ENCODE measurements around the gene TMEM167B. TPM values are rescaled to one million over a fixed set of nuclear protein-coding genes. Genes with fewer than 3 reads are reported as not detected.

The TMEM167B gene
- polyA plus RNA-seq, 3 donors: 34.3 to 45.2 (median 38.9) TPM

Other genes with a start within 250 kb of the TMEM167B start
- not detected for gene AKNAD1, start 233.7 kb upstream of the TMEM167B start, polyA plus RNA-seq (ENCODE audit: insufficient read length in 3 of 3)
- gene GPSM2, start 213.8 kb upstream of the TMEM167B start, polyA plus RNA-seq (ENCODE audit: insufficient read length in 3 of 3): 10 to 100 TPM; 15.3 to 19.9 (median 16.2) TPM
- gene CLCC1, start 127.3 kb upstream of the TMEM167B start, polyA plus RNA-seq (ENCODE audit: insufficient read length in 3 of 3): 10 to 100 TPM; 27.0 to 40.7 (median 40.4) TPM
- gene WDR47, start 48.7 kb upstream of the TMEM167B start, polyA plus RNA-seq (ENCODE audit: insufficient read length in 3 of 3): 10 to 100 TPM; 11.8 to 13.7 (median 12.4) TPM
- gene TAF13, start 14.8 kb upstream of the TMEM167B start, polyA plus RNA-seq (ENCODE audit: insufficient read length in 3 of 3): 10 to 100 TPM; 34.6 to 48.5 (median 35.5) TPM
- 1 to 10 TPM; 1.4 to 2.1 (median 2.1) TPM for gene ELAPOR1, start 23.4 kb downstream of the TMEM167B start, polyA plus RNA-seq (ENCODE audit: insufficient read length in 3 of 3)
- 100 to 1,000 TPM; 117 to 144 (median 143) TPM for gene SARS1, start 123.2 kb downstream of the TMEM167B start, polyA plus RNA-seq (ENCODE audit: insufficient read length in 3 of 3)
- 10 to 100 TPM; 35.7 to 42.1 (median 39.4) TPM for gene CELSR2, start 158.8 kb downstream of the TMEM167B start, polyA plus RNA-seq (ENCODE audit: insufficient read length in 3 of 3)
- 10 to 100 TPM; 24.6 to 34.2 (median 30.7) TPM for gene PSRC1, start 192.4 kb downstream of the TMEM167B start, polyA plus RNA-seq (ENCODE audit: insufficient read length in 3 of 3)
- gene MYBPHL, start 216.2 kb downstream of the TMEM167B start, polyA plus RNA-seq (ENCODE audit: insufficient read length in 3 of 3): under 1 TPM in 1 of 3 donors, not detected in 2; 0.26 TPM